OCI-LY7 (cell line): Measurements from ENCODE around the gene CLVS2. TPM values are rescaled to one million over a fixed set of nuclear protein-coding genes. Genes with fewer than 3 reads are reported as not detected.

Source experiments
- BruUV-seq: library from RNA; stranded (reverse); fragments of 400-500 nt; replicated peaks from 2 replicates; lab custom pipeline; 2021; lab: Mats Ljungman, UMichigan
- CTCF ChIA-PET: fragments of 300-600 bp; sonication (Branson Sonifier 250); formaldehyde crosslinking; loops from one replicate; lab custom pipeline; 2022; ENCODE audit warnings: antibody characterized with exemption; ENCODE audit not compliant: unreplicated experiment; lab: Charles Lee
- POLR2A ChIA-PET: fragments of 300-600 bp; sonication (Branson Sonifier 250); formaldehyde crosslinking; loops from one replicate; lab custom pipeline; 2022; ENCODE audit warnings: antibody characterized with exemption; lab: Charles Lee
- DNase-seq: peaks from one replicate; pipeline ENCODE4 v3.0.0-alpha.2; 2015; ENCODE audit warnings: low spot score
- H2AFZ ChIP-seq: fragments of 200-600 bp; sonication (generic), shearing (Covaris generic); 2 replicates; pipeline ENCODE4 v1.6.1; 2014; ENCODE audit warnings: mild to moderate bottlenecking, antibody characterized with exemption, low read length, moderate library complexity
- H3K27ac ChIP-seq: fragments of 200-600 bp; sonication (generic); 2 replicates; pipeline ENCODE4 v1.5.1; 2014; ENCODE audit warnings: mixed run types, low read depth, mild to moderate bottlenecking, moderate library complexity, low read length, inconsistent platforms; ENCODE audit not compliant: poor library complexity, severe bottlenecking
- H3K36me3 ChIP-seq: fragments of 200-600 bp; sonication (generic); 2 replicates; pipeline ENCODE4 v1.6.1; 2014; ENCODE audit warnings: mild to moderate bottlenecking, antibody characterized with exemption, low read length, moderate library complexity, mixed read lengths; ENCODE audit not compliant: insufficient read depth
- H3K4me1 ChIP-seq: fragments of 200-600 bp; sonication (generic); 2 replicates; pipeline ENCODE4 v1.5.1; 2014; ENCODE audit warnings: mild to moderate bottlenecking, low read length; ENCODE audit not compliant: insufficient read depth, poor library complexity, severe bottlenecking
- H3K4me2 ChIP-seq: fragments of 200-600 bp; sonication (generic); 2 replicates; pipeline ENCODE4 v1.6.1; 2014; ENCODE audit warnings: mild to moderate bottlenecking, low read length
- H3K4me3 ChIP-seq: fragments of 200-600 bp; sonication (generic); 2 replicates; pipeline ENCODE4 v1.5.1; 2014; ENCODE audit warnings: mild to moderate bottlenecking, low read depth, low read length; ENCODE audit not compliant: poor library complexity, severe bottlenecking
- H3K79me2 ChIP-seq: fragments of 200-600 bp; sonication (generic); 2 replicates; pipeline ENCODE4 v1.6.1; 2016; ENCODE audit warnings: low read depth, mild to moderate bottlenecking, low read length, moderate library complexity, mixed read lengths; ENCODE audit not compliant: insufficient read depth
- H3K9me2 ChIP-seq: fragments of 200-600 bp; sonication (generic); 2 replicates; pipeline ENCODE4 v1.6.1; 2016; ENCODE audit warnings: mild to moderate bottlenecking, low read length, mixed read lengths; ENCODE audit not compliant: insufficient read depth
- H3K9me3 ChIP-seq: fragments of 200-600 bp; sonication (generic); 2 replicates; pipeline ENCODE4 v1.6.1; 2014; ENCODE audit warnings: mild to moderate bottlenecking, mixed run types, low read length, mixed read lengths
- H4K20me1 ChIP-seq: fragments of 200-600 bp; sonication (generic); 2 replicates; pipeline ENCODE4 v1.6.1; 2014; ENCODE audit warnings: mild to moderate bottlenecking, antibody characterized with exemption, low read length, moderate library complexity, mixed read lengths; ENCODE audit not compliant: insufficient read depth
- EZH2phosphoT487 ChIP-seq: fragments of 200-600 bp; sonication (generic); IDR thresholded peaks from 2 replicates; pipeline ENCODE4 v1.6.1; 2018; ENCODE audit warnings: low read depth, borderline replicate concordance, mild to moderate bottlenecking, mixed run types, antibody characterized with exemption, low read length, moderate library complexity, mixed read lengths
- intact Hi-C: fragments of 100-400 bp; cut with micrococcal nuclease; formaldehyde crosslinking; loops from one replicate; pipeline ENCODE4 v1.10.0; 2022; ENCODE audit not compliant: unreplicated experiment
- total RNA-seq, 2 experiments: library from RNA; depleted of rRNA in 1 of 2; stranded (reverse); fragments of >200 nt in 1 of 2; shearing (Covaris generic) in 1 of 2; gene quantifications; 2 replicates each; pipeline ENCODE4 v1.2.3, GENCODE V29; 2014 to 2022
- TF ChIP-seq, protein P1 (sequence below): fragments of 200-600 bp; sonication (generic); conservative IDR thresholded peaks from 2 replicates; pipeline ENCODE4 v1.5.1; 2014; ENCODE audit warnings: mild to moderate bottlenecking, antibody characterized with exemption, low read length, moderate library complexity, mixed read lengths

The CLVS2 gene
- total RNA-seq, 2 experiments from 2014 or later = not detected

GRCh38 chr6:122977180-122977579 lies 18.9 kb upstream of the CLVS2 start:
- BruUV-seq = no TSS peak
- no peaks in the 10 kb centered on the region for H3K9me3 ChIP-seq
- intact Hi-C loops = no loop called here
- no peaks in the 10 kb centered on the region for H3K9me2 ChIP-seq
- H2AFZ ChIP-seq = no peak overlapping the region
- H3K27ac ChIP-seq = no peak overlapping the region
- no peak for DNase-seq
- no peaks in the 10 kb centered on the region for H3K79me2 ChIP-seq
- no peaks in the 10 kb centered on the region for H3K4me1 ChIP-seq
- ChIA-PET POLR2A (no interaction called here), CTCF (no interaction called here)
- H3K4me3 ChIP-seq = no peak overlapping the region
- no peaks in the 10 kb centered on the region for H4K20me1 ChIP-seq
- no peak for TF ChIP-seq EZH2phosphoT487
- TF ChIP-seq, protein P1, sequence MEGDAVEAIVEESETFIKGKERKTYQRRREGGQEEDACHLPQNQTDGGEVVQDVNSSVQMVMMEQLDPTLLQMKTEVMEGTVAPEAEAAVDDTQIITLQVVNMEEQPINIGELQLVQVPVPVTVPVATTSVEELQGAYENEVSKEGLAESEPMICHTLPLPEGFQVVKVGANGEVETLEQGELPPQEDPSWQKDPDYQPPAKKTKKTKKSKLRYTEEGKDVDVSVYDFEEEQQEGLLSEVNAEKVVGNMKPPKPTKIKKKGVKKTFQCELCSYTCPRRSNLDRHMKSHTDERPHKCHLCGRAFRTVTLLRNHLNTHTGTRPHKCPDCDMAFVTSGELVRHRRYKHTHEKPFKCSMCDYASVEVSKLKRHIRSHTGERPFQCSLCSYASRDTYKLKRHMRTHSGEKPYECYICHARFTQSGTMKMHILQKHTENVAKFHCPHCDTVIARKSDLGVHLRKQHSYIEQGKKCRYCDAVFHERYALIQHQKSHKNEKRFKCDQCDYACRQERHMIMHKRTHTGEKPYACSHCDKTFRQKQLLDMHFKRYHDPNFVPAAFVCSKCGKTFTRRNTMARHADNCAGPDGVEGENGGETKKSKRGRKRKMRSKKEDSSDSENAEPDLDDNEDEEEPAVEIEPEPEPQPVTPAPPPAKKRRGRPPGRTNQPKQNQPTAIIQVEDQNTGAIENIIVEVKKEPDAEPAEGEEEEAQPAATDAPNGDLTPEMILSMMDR = no peak
- no peak overlapping the region for H3K4me2 ChIP-seq
- H3K36me3 ChIP-seq = no peaks in the 10 kb centered on the region

DNA sequence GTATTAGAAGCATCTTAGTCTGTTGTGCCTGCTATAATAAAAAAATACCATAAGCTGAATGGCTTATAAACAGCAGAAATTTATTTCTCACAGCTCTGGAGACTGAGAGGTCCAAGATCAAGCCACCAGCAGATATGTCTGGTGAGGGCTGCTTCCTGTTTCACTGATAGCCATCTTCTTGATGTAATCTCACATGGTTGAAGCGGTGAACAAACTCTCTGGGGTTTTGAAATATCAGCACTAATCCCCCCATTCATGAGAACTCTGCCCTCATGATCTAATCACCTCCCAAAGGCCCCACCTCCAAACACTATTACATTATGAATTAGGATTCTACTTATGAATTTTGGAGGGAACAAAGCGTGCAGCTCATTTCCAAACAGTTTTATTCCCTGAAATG lies 11.6 kb upstream of the CLVS2 start:
- TF ChIP-seq EZH2phosphoT487 = no peak
- TF ChIP-seq, protein P1 = no peak
- no TSS peak for BruUV-seq
- ChIA-PET CTCF (no interaction called here), POLR2A (no interaction called here)
- H3K4me3 ChIP-seq = no peak overlapping the region
- H4K20me1 ChIP-seq = no peaks in the 10 kb centered on the region
- no peaks in the 10 kb centered on the region for H3K9me3 ChIP-seq
- no peak overlapping the region for H2AFZ ChIP-seq
- H3K79me2 ChIP-seq = no peaks in the 10 kb centered on the region
- DNase-seq = no peak
- no peaks in the 10 kb centered on the region for H3K4me1 ChIP-seq
- no peak overlapping the region for H3K4me2 ChIP-seq
- H3K9me2 ChIP-seq = no peaks in the 10 kb centered on the region
- H3K27ac ChIP-seq = no peak overlapping the region
- intact Hi-C loops = no loop called here
- no peaks in the 10 kb centered on the region for H3K36me3 ChIP-seq

DNA sequence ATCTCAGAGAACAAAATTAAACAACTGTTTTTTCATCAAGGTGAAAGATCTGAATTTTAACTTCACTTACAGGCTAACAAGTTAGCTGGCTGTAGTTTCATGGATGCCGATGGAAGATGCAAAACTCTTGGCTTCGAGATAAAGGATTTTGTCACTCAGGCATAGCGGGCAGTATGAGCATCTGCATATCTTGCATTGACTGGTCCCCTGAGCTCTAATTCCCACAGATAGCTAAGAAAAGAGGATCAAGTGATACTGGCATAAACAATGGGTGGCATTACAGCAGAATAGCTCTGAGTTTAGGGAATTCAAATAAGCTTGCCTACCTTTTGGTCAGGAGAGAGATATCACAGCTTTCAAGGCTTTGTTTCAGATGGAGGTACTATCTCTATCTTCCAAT lies 1.8 kb upstream of the CLVS2 start:
- CTCF ChIA-PET = no interaction called here
- TF ChIP-seq, protein P1 = no peak
- TF ChIP-seq EZH2phosphoT487 = no peak
- POLR2A ChIA-PET = no interaction called here
- Histone ChIP-seq H4K20me1 (no peaks in the 10 kb centered on the region), H3K36me3 (no peaks in the 10 kb centered on the region), H3K79me2 (no peaks in the 10 kb centered on the region), H3K4me1 (no peaks in the 10 kb centered on the region), H3K27ac (no peak overlapping the region), H3K9me3 (no peaks in the 10 kb centered on the region), H3K4me3 (no peak overlapping the region), H2AFZ (no peak overlapping the region), H3K9me2 (no peaks in the 10 kb centered on the region), H3K4me2 (no peak overlapping the region)
- no TSS peak for BruUV-seq
- no peak for DNase-seq
- intact Hi-C loops = no loop called here
